ENCODE measurements around the gene ITPK1. TPM values are rescaled to one million over a fixed set of nuclear protein-coding genes. Genes with fewer than 3 reads are reported as not detected.
A peak's percentile ranks its signal among the peaks of the same experiment; 100 is the strongest.
"Not testable (repeated sequence)": the region's sequence is repeated elsewhere in the genome, so short reads cannot be mapped to it uniquely, and the experiment has no call there.

Gene ITPK1
- total and polyA plus RNA-seq, 2 donors (not counting 3 experiments of a cell fraction or from before 2014, with no cell fraction given), result 39.6 to 51.8 TPM

DNA sequence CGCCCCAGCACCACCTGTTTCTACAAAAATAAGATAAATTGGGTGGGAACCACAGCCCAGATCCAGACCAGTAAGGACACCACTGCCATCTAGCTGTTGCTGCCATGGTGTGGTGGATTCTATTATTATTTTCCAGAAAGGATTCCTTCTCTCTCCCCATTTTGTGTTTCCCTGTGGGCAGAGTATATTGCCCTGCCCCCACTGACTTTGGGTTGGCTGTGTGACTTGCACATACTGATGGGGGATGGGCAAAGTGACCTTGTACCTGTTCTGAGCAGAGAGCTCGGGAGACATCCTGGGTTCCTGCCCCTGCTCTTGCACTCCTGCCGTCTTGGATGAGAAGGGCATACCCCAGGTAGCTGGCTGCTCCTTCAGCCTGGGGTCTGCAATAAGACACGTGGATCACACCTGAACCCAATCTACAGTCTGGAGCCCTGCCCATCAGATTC lies 44.7 kb upstream of the ITPK1 start:
- Histone ChIP-seq H3K4me1 (ENCODE audit: control insufficient read depth, extremely low read depth, insufficient read depth, low read length) (no peaks in the 10 kb centered on the region), H3K4me3 (replicated peaks in 1 of 3; ENCODE audit: insufficient read depth in 1 of 3, low read depth in 1 of 3, low read length in 3 of 3) (no peak overlapping the region), H2AFZ (ENCODE audit: low read depth, low read length) (no peak overlapping the region), H3K4me2 (ENCODE audit: insufficient read depth, low read length) (no peak overlapping the region), H3K9me1 (replicated peaks; ENCODE audit: control insufficient read depth, extremely low read depth, insufficient read depth, low read length) (no peaks in the 10 kb centered on the region), H3K9me3 (replicated peaks; ENCODE audit: control insufficient read depth, insufficient read depth, low read length) (no peaks in the 10 kb centered on the region), H4K20me1 (replicated peaks; ENCODE audit: control insufficient read depth, extremely low read depth, insufficient read depth, low read length) (no peaks in the 10 kb centered on the region), H3K36me3 (ENCODE audit: control insufficient read depth in 2 of 2, extremely low read depth in 1 of 2, insufficient read depth in 2 of 2, low read length in 2 of 2) (no peaks in the 10 kb centered on the region), H3K27ac (ENCODE audit: insufficient read depth, low read depth, low read length) (no peak overlapping the region), H3K27me3 (ENCODE audit: control insufficient read depth in 2 of 2, insufficient read depth in 2 of 2, low read length in 2 of 2) (no peaks in the 10 kb centered on the region), H3K79me2 (ENCODE audit: control insufficient read depth, insufficient read depth, low read length) (no peaks in the 10 kb centered on the region), H3K9ac (replicated peaks; ENCODE audit: extremely low read depth, insufficient read depth, low read length) (no peak overlapping the region)
- DNase-seq (ENCODE audit: low read depth, low spot score), result no peak
- CTCF ChIA-PET, result interaction anchor here (0.7 to 1.7 kb wide), 12 partner anchors 9 to 208 kb away, joined by 3 to 11 read pairs (median 4); partner anchors contain the start of genes LYSET and MOAP1
- POLR2A ChIA-PET, result no interaction called here
- BruUV-seq (replicated peaks), result no TSS peak
- dilution Hi-C loops (cut with MboI; ENCODE audit: extremely low pct_ligation_motif_present, low sequenced_read_pairs), result no loop called here
- no peak for FAIRE-seq
- intact Hi-C loops (cut with micrococcal nuclease), result no loop called here
- TF ChIP-seq GATA2 (IDR thresholded peaks at IDR 0.05; ENCODE audit: insufficient read depth, insufficient read length, low read depth, low read length), result no peak
- TF ChIP-seq, protein P1, sequence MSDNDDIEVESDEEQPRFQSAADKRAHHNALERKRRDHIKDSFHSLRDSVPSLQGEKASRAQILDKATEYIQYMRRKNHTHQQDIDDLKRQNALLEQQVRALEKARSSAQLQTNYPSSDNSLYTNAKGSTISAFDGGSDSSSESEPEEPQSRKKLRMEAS (IDR thresholded peaks at IDR 0.05; ENCODE audit: insufficient read depth, insufficient read length), result no peak
- no peak for TF ChIP-seq EZH2 (IDR thresholded peaks at IDR 0.05; ENCODE audit: borderline replicate concordance, low read depth, low read length, severe bottlenecking)
- TF ChIP-seq POLR2AphosphoS5 (IDR thresholded peaks at IDR 0.05; ENCODE audit: insufficient read depth, low read depth, low read length), result no peak
- TF ChIP-seq, protein P2, sequence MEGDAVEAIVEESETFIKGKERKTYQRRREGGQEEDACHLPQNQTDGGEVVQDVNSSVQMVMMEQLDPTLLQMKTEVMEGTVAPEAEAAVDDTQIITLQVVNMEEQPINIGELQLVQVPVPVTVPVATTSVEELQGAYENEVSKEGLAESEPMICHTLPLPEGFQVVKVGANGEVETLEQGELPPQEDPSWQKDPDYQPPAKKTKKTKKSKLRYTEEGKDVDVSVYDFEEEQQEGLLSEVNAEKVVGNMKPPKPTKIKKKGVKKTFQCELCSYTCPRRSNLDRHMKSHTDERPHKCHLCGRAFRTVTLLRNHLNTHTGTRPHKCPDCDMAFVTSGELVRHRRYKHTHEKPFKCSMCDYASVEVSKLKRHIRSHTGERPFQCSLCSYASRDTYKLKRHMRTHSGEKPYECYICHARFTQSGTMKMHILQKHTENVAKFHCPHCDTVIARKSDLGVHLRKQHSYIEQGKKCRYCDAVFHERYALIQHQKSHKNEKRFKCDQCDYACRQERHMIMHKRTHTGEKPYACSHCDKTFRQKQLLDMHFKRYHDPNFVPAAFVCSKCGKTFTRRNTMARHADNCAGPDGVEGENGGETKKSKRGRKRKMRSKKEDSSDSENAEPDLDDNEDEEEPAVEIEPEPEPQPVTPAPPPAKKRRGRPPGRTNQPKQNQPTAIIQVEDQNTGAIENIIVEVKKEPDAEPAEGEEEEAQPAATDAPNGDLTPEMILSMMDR (IDR thresholded peaks at IDR 0.05; ENCODE audit: extremely low read depth in 1 of 2, insufficient read depth in 1 of 2, low read depth in 1 of 2, low read length in 2 of 2), result peak; percentile 13 to 28

DNA sequence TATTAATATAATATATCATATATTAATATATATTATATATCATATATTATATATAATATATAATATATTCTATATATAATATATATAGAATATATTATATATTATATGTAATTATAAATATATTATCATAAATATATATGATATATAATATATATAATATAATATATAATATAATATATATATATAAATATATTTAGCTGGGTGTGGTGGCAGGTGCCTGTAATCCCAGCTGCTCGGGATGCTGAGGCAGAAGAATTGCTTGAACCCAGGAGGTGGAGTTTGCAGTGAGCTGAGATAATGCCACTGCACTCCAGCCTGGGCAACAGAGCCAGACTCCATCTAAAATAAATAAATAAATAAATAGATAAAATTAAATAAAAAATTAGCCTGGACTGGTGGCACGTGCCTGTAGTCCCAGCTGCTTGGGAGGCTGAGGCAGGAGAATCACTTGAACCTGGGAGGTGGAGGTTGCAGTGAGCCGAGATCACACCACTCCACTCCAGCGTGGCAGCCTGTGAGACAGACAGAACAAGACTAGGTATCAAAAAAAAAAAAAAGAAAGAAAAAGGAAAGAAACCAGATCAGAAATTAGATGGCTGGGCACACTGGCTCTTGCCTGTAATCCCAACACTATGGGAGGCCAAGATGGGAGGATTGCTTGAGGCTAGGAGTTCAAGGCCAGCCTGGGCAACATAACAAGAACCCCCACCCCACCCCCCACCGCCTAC lies 44.1 kb upstream of the ITPK1 start:
- POLR2A ChIA-PET; intact Hi-C loops (cut with micrococcal nuclease): not testable (repeated sequence)

DNA sequence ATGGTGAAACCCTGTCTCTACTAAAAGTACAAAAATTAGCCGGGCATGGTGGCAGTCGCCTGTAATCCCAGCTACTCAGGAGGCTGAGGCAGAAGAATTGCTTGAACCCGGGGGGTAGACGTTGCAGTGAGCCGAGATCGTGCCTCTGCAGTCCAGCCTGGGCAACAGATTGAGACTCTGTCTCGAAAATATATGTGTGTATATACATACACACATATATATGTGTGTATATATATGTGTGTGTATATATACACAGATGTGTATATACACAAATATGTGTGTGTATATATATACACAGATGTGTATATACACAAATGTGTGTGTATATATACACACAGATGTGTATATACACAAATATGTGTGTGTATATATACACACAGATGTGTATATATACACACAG lies 42.6 kb upstream of the ITPK1 start:
- H3K27me3 ChIP-seq (ENCODE audit: control insufficient read depth in 2 of 2, insufficient read depth in 2 of 2, low read length in 2 of 2); H3K4me2 ChIP-seq (ENCODE audit: insufficient read depth, low read length); H3K9ac ChIP-seq (replicated peaks; ENCODE audit: extremely low read depth, insufficient read depth, low read length); BruUV-seq (replicated peaks); H3K27ac ChIP-seq (ENCODE audit: insufficient read depth, low read depth, low read length); intact Hi-C loops (cut with micrococcal nuclease); H4K20me1 ChIP-seq (replicated peaks; ENCODE audit: control insufficient read depth, extremely low read depth, insufficient read depth, low read length); H3K4me1 ChIP-seq (ENCODE audit: control insufficient read depth, extremely low read depth, insufficient read depth, low read length); DNase-seq (ENCODE audit: low read depth, low spot score); H3K4me3 ChIP-seq (replicated peaks in 1 of 3; ENCODE audit: insufficient read depth in 1 of 3, low read depth in 1 of 3, low read length in 3 of 3); H3K79me2 ChIP-seq (ENCODE audit: control insufficient read depth, insufficient read depth, low read length); H3K36me3 ChIP-seq (ENCODE audit: control insufficient read depth in 2 of 2, extremely low read depth in 1 of 2, insufficient read depth in 2 of 2, low read length in 2 of 2); H3K9me1 ChIP-seq (replicated peaks; ENCODE audit: control insufficient read depth, extremely low read depth, insufficient read depth, low read length); H3K9me3 ChIP-seq (replicated peaks; ENCODE audit: control insufficient read depth, insufficient read depth, low read length); dilution Hi-C loops (cut with MboI; ENCODE audit: extremely low pct_ligation_motif_present, low sequenced_read_pairs); H2AFZ ChIP-seq (ENCODE audit: low read depth, low read length); CTCF ChIA-PET; POLR2A ChIA-PET; FAIRE-seq: not testable (repeated sequence)

More for the DNA sequence above, 44.1 kb upstream of the ITPK1 start:
- H3K27me3 ChIP-seq (ENCODE audit: control insufficient read depth in 2 of 2, insufficient read depth in 2 of 2, low read length in 2 of 2); H3K9ac ChIP-seq (replicated peaks; ENCODE audit: extremely low read depth, insufficient read depth, low read length); H4K20me1 ChIP-seq (replicated peaks; ENCODE audit: control insufficient read depth, extremely low read depth, insufficient read depth, low read length); H3K4me2 ChIP-seq (ENCODE audit: insufficient read depth, low read length); H3K27ac ChIP-seq (ENCODE audit: insufficient read depth, low read depth, low read length); dilution Hi-C loops (cut with MboI; ENCODE audit: extremely low pct_ligation_motif_present, low sequenced_read_pairs); H2AFZ ChIP-seq (ENCODE audit: low read depth, low read length); H3K9me1 ChIP-seq (replicated peaks; ENCODE audit: control insufficient read depth, extremely low read depth, insufficient read depth, low read length); H3K4me1 ChIP-seq (ENCODE audit: control insufficient read depth, extremely low read depth, insufficient read depth, low read length); H3K36me3 ChIP-seq (ENCODE audit: control insufficient read depth in 2 of 2, extremely low read depth in 1 of 2, insufficient read depth in 2 of 2, low read length in 2 of 2); H3K4me3 ChIP-seq (replicated peaks in 1 of 3; ENCODE audit: insufficient read depth in 1 of 3, low read depth in 1 of 3, low read length in 3 of 3); FAIRE-seq; DNase-seq (ENCODE audit: low read depth, low spot score); H3K9me3 ChIP-seq (replicated peaks; ENCODE audit: control insufficient read depth, insufficient read depth, low read length); BruUV-seq (replicated peaks); H3K79me2 ChIP-seq (ENCODE audit: control insufficient read depth, insufficient read depth, low read length): not testable (repeated sequence)
- CTCF ChIA-PET, result interaction anchor here (0.7 to 1.7 kb wide), 11 partner anchors 10 to 208 kb away, joined by 3 to 11 read pairs (median 4); partner anchors contain the start of genes LYSET and MOAP1
